AG09309 (cell line): ENCODE measurements around the gene ANKRD10.
"Not testable (repeated sequence)": the region's sequence is repeated elsewhere in the genome, so short reads cannot be mapped to it uniquely, and the experiment has no call there.

ENCODE experiments used
- DNase-seq: peaks from one replicate; pipeline ENCODE4 v3.0.0-alpha.2; 2010; ENCODE audit warnings: low read depth
- H3K4me3 ChIP-seq: 2 replicates; pipeline ENCODE4 v1.5.1; 2011; ENCODE audit warnings: mild to moderate bottlenecking, low read depth, low read length, moderate library complexity; ENCODE audit not compliant: control insufficient read depth
- CTCF ChIP-seq: IDR thresholded peaks from 2 replicates; pipeline ENCODE4 v1.5.1; 2011; ENCODE audit warnings: mild to moderate bottlenecking, low read depth, low read length, inconsistent platforms; ENCODE audit not compliant: insufficient read depth, control insufficient read depth; ENCODE audit errors: missing control alignments

Gene ANKRD10

GRCh38 chr13:110957181-110957884 lies 42.5 kb upstream of the ANKRD10 start:
- DNase-seq = no peak
- H3K4me3 ChIP-seq = no peak overlapping the region
- TF ChIP-seq CTCF = peak; percentile 16

- DNase-seq, H3K4me3 ChIP-seq: not testable (repeated sequence)
Observed at GRCh38 chr13:110956216-110956615, 41.3 kb upstream of the ANKRD10 start.

- DNase-seq, H3K4me3 ChIP-seq: not testable (repeated sequence)
Observed at GRCh38 chr13:110955608-110956007, 40.7 kb upstream of the ANKRD10 start.

GRCh38 chr13:110955072-110955503 lies 40.2 kb upstream of the ANKRD10 start:
- H3K4me3 ChIP-seq = not testable (repeated sequence)
- DNase-seq = peak; percentile 74

GRCh38 chr13:110954533-110954920 lies 39.7 kb upstream of the ANKRD10 start:
- H3K4me3 ChIP-seq, DNase-seq: not testable (repeated sequence)

GRCh38 chr13:110953833-110954532 lies 39.1 kb upstream of the ANKRD10 start:
- H3K4me3 ChIP-seq = no peak overlapping the region
- TF ChIP-seq CTCF = no peak

GRCh38 chr13:110953416-110953815 lies 38.5 kb upstream of the ANKRD10 start:
- TF ChIP-seq CTCF = no peak
- no peak overlapping the region for H3K4me3 ChIP-seq
- no peak for DNase-seq

More at GRCh38 chr13:110953833-110954532, 39.1 kb upstream of the ANKRD10 start:
- no peak for DNase-seq

- not testable (repeated sequence) for H3K4me3 ChIP-seq, DNase-seq
Observed at GRCh38 chr13:110952135-110952534, 37.3 kb upstream of the ANKRD10 start.

- TF ChIP-seq CTCF = no peak
- no peak overlapping the region for H3K4me3 ChIP-seq
- no peak for DNase-seq
Observed at GRCh38 chr13:110950819-110951570, 36.1 kb upstream of the ANKRD10 start.
